ENCODE results near the gene SCFD2. TPM values are rescaled to one million over a fixed set of nuclear protein-coding genes. Genes with fewer than 3 reads are reported as not detected.

SCFD2 gene
- total and polyA plus RNA-seq, 2 of the 8 experiments (the other 6 are each of a cell fraction or from before 2014, with no cell fraction given), result 6.2 to 10.2 TPM

DNA sequence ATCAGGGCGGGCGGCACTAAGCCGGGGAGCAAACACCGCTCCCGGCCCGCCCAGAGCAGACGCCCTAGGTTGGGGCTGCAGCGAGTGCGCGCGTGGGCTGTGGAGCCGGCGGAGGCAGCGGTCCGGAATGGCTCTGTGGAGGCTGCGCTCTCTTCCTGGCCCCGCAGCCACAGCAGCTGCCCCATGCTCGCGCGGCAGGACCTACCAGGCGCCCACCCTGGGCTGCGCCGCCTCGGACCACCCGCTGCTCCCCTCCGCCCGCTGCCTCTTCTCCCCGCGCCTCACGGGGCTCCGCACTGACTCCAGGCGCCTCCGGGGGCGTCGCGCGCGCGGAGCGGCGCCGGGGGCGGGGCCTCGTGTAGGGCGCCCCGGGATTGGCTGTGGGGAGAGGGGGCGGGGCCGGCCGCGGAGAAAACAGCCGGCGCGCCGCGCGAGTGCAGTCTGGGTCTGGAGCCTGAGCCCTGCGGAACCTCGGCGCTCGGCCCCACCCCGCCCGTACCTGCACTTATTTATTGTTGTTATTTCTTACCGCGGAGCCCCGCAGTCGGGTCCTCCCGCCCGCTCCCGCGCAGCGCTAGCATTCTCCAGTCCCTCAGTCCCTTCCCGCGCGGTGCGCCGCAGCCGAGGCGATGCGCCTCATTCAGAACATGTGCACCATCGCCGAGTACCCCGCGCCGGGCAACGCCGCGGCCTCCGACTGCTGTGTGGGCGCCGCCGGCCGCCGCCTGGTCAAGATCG, 503.8 kb downstream of the SCFD2 start, which contains the start of gene RASL11B (continued):
- TF ChIP-seq CBX5 (IDR thresholded peaks at IDR 0.05; ENCODE audit: low read depth, low read length), result no peak
- no peak for TF ChIP-seq POU5F1 (IDR thresholded peaks at IDR 0.05; ENCODE audit: low read depth, low read length)
- TF ChIP-seq RAD21 (IDR thresholded peaks at IDR 0.05 in 1 of 2, conservative IDR thresholded peaks at IDR 0.05 in 1 of 2; ENCODE audit: low read depth in 2 of 2, low read length in 2 of 2), result peak in 1 of 2 experiments; percentile 38; a peak in 2 of 4 replicates
- TF ChIP-seq POLR2A (IDR thresholded peaks at IDR 0.05; ENCODE audit: control extremely low read depth in 1 of 2, low read depth in 2 of 2, low read length in 2 of 2), result peak; percentile 91 to 92
- no peak for TF ChIP-seq JUN (IDR thresholded peaks at IDR 0.05; ENCODE audit: low read depth, low read length)
- TF ChIP-seq CEBPB (IDR thresholded peaks at IDR 0.05; ENCODE audit: low read depth, low read length), result no peak
- no peak for TF ChIP-seq FOSL1 (IDR thresholded peaks at IDR 0.05; ENCODE audit: insufficient read depth, low read depth, low read length)
- no peak for TF ChIP-seq SUZ12 (IDR thresholded peaks at IDR 0.05; ENCODE audit: low read length)
- TF ChIP-seq RXRA (IDR thresholded peaks at IDR 0.05; ENCODE audit: insufficient read depth, low read depth, low read length), result no peak
- no peak for TF ChIP-seq KDM1A (IDR thresholded peaks at IDR 0.05; ENCODE audit: borderline replicate concordance, low read length)
- TF ChIP-seq POLR2AphosphoS5 (IDR thresholded peaks at IDR 0.05; ENCODE audit: low read depth, low read length), result peak; percentile 86
- TF ChIP-seq, protein P1, sequence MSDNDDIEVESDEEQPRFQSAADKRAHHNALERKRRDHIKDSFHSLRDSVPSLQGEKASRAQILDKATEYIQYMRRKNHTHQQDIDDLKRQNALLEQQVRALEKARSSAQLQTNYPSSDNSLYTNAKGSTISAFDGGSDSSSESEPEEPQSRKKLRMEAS (IDR thresholded peaks at IDR 0.05), result peak; percentile 85
- TF ChIP-seq TCF12 (IDR thresholded peaks at IDR 0.05; ENCODE audit: low read depth, low read length), result no peak
- no peak for TF ChIP-seq NANOG (IDR thresholded peaks at IDR 0.05; ENCODE audit: insufficient read depth, low read depth, low read length, poor library complexity, severe bottlenecking)
- TF ChIP-seq CTBP2 (IDR thresholded peaks at IDR 0.05; ENCODE audit: borderline replicate concordance, insufficient read depth, insufficient read length, low read length), result no peak
- TF ChIP-seq BCL11A (IDR thresholded peaks at IDR 0.05; ENCODE audit: low read depth in 2 of 2, low read length in 2 of 2), result no peak
- no peak for TF ChIP-seq NRF1 (IDR thresholded peaks at IDR 0.05; ENCODE audit: low read depth, low read length)
- TF ChIP-seq SP2 (IDR thresholded peaks at IDR 0.05; ENCODE audit: low read length), result no peak
- TF ChIP-seq HDAC6 (IDR thresholded peaks at IDR 0.05; ENCODE audit: low read depth, low read length), result no peak
- TF ChIP-seq, protein P2, sequence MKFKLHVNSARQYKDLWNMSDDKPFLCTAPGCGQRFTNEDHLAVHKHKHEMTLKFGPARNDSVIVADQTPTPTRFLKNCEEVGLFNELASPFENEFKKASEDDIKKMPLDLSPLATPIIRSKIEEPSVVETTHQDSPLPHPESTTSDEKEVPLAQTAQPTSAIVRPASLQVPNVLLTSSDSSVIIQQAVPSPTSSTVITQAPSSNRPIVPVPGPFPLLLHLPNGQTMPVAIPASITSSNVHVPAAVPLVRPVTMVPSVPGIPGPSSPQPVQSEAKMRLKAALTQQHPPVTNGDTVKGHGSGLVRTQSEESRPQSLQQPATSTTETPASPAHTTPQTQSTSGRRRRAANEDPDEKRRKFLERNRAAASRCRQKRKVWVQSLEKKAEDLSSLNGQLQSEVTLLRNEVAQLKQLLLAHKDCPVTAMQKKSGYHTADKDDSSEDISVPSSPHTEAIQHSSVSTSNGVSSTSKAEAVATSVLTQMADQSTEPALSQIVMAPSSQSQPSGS (IDR thresholded peaks at IDR 0.05; ENCODE audit: low read length), result no peak
- no peak for TF ChIP-seq EP300 (IDR thresholded peaks at IDR 0.05; ENCODE audit: borderline replicate concordance in 1 of 2, low read depth in 2 of 2, low read length in 2 of 2)
- peak; percentile 94 for TF ChIP-seq TBP (IDR thresholded peaks at IDR 0.05; ENCODE audit: low read depth, low read length)

Measured in H1 (cell line).